ENCODE results near the gene PRCD.
A peak's percentile ranks its signal among the peaks of the same experiment; 100 is the strongest.
"Not testable (repeated sequence)": the region's sequence is repeated elsewhere in the genome, so short reads cannot be mapped to it uniquely, and the experiment has no call there.

The PRCD gene

GRCh38 chr17:76556765-76557367, 17.0 kb downstream of the PRCD start:
- DNase-seq (ENCODE audit: low spot score), result no peak

- peak; percentile 94 for DNase-seq (ENCODE audit: low spot score)
Observed at GRCh38 chr17:76557368-76558197, 17.7 kb downstream of the PRCD start.

- DNase-seq (ENCODE audit: low spot score), result peak; percentile 22
Observed at GRCh38 chr17:76558198-76559095, 18.6 kb downstream of the PRCD start.

GRCh38 chr17:76559460-76559859, 19.6 kb downstream of the PRCD start:
- DNase-seq (ENCODE audit: low spot score), result not testable (repeated sequence)

GRCh38 chr17:76560036-76560876, 20.4 kb downstream of the PRCD start:
- no peak for DNase-seq (ENCODE audit: low spot score)

- no peak for DNase-seq (ENCODE audit: low spot score)
Observed at GRCh38 chr17:76560877-76561221, 21.0 kb downstream of the PRCD start.

GRCh38 chr17:76561332-76561731, 21.5 kb downstream of the PRCD start:
- peak; percentile 31 for DNase-seq (ENCODE audit: low spot score)

GRCh38 chr17:76561799-76562268, 22.0 kb downstream of the PRCD start:
- no peak for DNase-seq (ENCODE audit: low spot score)

- no peak for DNase-seq (ENCODE audit: low spot score)
Observed at GRCh38 chr17:76562734-76563148, 22.9 kb downstream of the PRCD start.

GRCh38 chr17:76563359-76563758, 23.5 kb downstream of the PRCD start:
- not testable (repeated sequence) for DNase-seq (ENCODE audit: low spot score)

- not testable (repeated sequence) for DNase-seq (ENCODE audit: low spot score)
Observed at GRCh38 chr17:76564991-76565727, 25.3 kb downstream of the PRCD start.

- no peak for DNase-seq (ENCODE audit: low spot score)
Observed at GRCh38 chr17:76565728-76566612, 26.1 kb downstream of the PRCD start.

GRCh38 chr17:76566613-76566943, 26.7 kb downstream of the PRCD start:
- DNase-seq (ENCODE audit: low spot score), result no peak

- DNase-seq (ENCODE audit: low spot score), result no peak
Observed at GRCh38 chr17:76566988-76567431, 27.2 kb downstream of the PRCD start.

- DNase-seq (ENCODE audit: low spot score), result no peak
Observed at GRCh38 chr17:76567634-76568432, 28.0 kb downstream of the PRCD start.

- no peak for DNase-seq (ENCODE audit: low spot score)
Observed at GRCh38 chr17:76568811-76569221, 29.0 kb downstream of the PRCD start.

- no peak for DNase-seq (ENCODE audit: low spot score)
Observed at GRCh38 chr17:76569607-76570279, 29.9 kb downstream of the PRCD start.

- no peak for DNase-seq (ENCODE audit: low spot score)
Observed at GRCh38 chr17:76570457-76570856, 30.6 kb downstream of the PRCD start.

Data from CD4-positive, alpha-beta T cell treated with Interleukin-6 at 100 ng/mL for 8 hours (primary cell).